Measurements from ENCODE around the gene CATSPERE.

The CATSPERE gene

DNA sequence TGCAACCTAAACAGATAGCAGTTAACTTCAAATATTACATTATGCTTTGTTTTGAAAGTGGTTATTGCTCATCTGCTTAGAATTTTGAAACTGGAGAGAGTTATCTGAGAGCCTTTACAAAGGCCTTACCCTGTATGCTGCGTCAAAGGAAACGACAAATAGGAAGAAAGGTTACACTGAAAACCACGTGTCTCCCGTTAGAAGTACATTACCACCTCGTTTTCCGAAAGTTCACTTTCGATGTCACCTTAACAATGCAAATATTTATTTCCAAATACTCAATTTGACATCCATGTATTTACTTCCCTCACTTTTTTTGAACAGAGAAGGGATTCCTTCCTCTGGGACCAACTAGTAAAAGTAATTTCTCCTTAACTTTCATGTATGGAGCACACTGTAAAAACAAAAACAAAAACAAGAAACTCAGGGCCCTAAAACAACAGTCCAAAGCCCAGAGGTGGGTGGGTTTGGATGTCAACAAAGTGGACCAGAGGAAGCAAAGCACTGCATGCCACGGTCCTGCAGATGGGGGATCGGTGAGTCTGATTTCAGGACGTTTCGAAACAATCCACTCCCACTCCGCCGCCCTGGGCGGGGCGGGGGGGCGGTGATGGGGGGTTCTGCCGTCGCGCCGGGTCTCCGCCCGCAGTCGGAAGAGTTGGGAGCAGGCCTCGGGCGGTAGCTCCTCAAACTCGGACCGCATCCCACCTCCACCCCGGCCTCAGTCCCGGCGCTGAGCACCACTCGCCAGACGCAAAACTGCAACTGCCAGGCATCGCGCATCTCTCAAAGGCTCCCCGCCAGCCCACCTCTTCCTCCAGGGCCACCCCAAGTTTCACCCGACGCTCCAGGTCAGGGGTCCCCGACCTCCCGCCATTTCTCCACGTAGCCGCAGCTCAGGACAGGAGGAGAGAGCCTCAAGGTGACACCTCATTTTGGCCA is 10.2 kb upstream of the CATSPERE start:
- DNase-seq: peak; percentile 60
- no peaks in the 10 kb centered on the region for H3K9me3 ChIP-seq
- H3K4me3 ChIP-seq (ENCODE audit: low read depth, low read length): peak overlapping the region; percentile 91
- no peaks in the 10 kb centered on the region for H3K27me3 ChIP-seq
- TF ChIP-seq, protein P1, sequence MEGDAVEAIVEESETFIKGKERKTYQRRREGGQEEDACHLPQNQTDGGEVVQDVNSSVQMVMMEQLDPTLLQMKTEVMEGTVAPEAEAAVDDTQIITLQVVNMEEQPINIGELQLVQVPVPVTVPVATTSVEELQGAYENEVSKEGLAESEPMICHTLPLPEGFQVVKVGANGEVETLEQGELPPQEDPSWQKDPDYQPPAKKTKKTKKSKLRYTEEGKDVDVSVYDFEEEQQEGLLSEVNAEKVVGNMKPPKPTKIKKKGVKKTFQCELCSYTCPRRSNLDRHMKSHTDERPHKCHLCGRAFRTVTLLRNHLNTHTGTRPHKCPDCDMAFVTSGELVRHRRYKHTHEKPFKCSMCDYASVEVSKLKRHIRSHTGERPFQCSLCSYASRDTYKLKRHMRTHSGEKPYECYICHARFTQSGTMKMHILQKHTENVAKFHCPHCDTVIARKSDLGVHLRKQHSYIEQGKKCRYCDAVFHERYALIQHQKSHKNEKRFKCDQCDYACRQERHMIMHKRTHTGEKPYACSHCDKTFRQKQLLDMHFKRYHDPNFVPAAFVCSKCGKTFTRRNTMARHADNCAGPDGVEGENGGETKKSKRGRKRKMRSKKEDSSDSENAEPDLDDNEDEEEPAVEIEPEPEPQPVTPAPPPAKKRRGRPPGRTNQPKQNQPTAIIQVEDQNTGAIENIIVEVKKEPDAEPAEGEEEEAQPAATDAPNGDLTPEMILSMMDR (IDR thresholded peaks at IDR 0.05; ENCODE audit: low read depth, low read length): no peak
- peaks cover 13% of the 10 kb centered on the region for H3K36me3 ChIP-seq
- H3K4me1 ChIP-seq: peaks cover 13% of the 10 kb centered on the region

DNA sequence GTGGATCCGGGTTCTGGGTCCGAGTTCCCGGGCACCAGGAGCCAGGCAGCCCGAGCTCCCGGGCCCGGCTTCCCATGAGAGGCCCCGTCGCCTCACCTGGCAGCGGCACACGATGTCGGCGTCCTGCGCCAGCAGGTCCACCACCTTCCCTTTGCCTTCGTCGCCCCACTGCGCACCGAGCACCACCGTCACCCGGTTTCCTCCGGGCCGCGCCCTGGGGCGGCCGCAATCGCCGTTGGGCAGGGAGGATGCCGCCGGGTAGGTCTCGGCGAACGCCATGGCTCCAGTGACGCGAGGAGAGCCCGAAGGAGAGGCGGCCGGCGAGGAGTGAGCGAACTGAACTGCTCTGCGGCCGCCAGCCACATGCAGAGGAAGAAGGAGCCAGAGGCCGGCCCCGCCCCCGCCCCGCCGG is 9.5 kb upstream of the CATSPERE start, which contains the start of gene ADSS2:
Gene ADSS2 (minus strand): TSS at position 371 of the 412 bp plus-strand sequence. CDS start 92 bp downstream, at position 279.
- DNase-seq: no peak
- TF ChIP-seq, protein P1 (IDR thresholded peaks at IDR 0.05; ENCODE audit: low read depth, low read length): no peak
- H3K4me1 ChIP-seq: peaks cover 14% of the 10 kb centered on the region

DNA sequence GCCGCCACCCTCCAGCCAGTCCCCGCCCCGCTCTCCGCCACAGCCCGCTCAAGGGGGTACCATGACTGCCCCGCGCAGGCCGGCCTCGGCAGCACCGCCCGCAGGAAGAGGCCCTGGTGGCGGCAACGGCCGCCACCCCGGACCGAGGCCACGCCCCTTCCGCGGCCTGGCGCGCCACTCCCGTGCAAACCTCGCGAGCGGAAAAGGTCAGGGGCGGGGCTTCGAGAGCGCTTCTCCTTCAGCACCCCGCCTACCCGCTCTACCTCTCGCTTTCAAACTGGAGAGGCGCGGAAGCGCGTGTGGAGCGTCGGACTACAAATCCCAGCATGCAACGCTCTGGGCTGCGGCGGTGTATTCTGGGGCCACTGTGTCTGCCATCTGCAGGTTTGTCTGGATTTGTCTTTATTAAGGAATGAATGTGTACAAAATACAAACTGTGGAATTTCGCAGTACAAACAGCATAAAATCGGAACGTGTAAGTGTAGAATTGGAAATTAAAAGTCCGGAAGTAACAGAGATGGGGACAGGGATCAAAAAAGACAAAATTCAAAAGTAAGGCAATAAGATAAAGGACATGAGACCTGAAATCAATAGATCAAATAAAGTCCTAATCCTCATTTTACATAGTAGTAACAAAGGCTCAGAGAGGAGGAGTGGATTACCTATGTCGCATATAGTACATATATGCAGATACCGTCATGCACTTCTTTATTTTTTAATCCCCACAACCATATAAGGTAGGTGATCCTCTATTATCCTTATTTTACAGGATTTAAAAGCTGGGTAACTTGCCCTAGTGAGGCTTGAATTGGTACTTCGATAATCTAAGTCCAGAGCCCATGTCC is 8.9 kb upstream of the CATSPERE start:
- TF ChIP-seq, protein P1 (IDR thresholded peaks at IDR 0.05; ENCODE audit: low read depth, low read length): peak; percentile 38
- Histone ChIP-seq H3K4me3 (ENCODE audit: low read depth, low read length) (peak overlapping the region; percentile 91), H3K4me1 (peaks cover 20% of the 10 kb centered on the region), H3K9me3 (no peaks in the 10 kb centered on the region), H3K27me3 (no peaks in the 10 kb centered on the region), H3K36me3 (peaks cover 13% of the 10 kb centered on the region)
- peak; percentile 100 for DNase-seq

More for the DNA sequence above, 9.5 kb upstream of the CATSPERE start, which contains the start of gene ADSS2:
- peak within 1 kb of the TSS; percentile 91 for H3K4me3 ChIP-seq (ENCODE audit: low read depth, low read length)
- no peaks in the 10 kb centered on the region for H3K9me3 ChIP-seq
- no peaks in the 10 kb centered on the region for H3K27me3 ChIP-seq
- H3K36me3 ChIP-seq: peaks cover 13% of the 10 kb centered on the region

DNA sequence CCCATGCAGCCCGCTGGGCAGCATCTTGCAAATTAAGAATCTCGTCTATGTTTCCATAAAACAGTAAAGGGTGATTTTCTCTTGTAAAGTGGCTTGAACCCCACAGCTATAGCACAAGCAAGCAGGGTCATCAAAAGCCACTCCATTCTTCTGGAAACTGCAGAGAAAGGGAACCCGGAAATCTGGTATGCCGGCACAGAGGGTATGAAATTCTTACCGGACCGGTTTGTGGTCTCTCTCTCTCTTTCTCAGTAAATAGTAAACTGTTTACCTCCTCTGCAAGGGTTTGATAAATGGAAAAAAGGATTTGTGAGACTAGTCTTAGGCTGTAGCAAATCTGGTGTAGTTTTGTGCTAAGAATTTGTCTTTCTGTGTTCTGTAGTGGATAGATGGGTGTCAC is 6.7 kb upstream of the CATSPERE start:
- H3K9me3 ChIP-seq: no peaks in the 10 kb centered on the region
- no peak for DNase-seq
- no peaks in the 10 kb centered on the region for H3K27me3 ChIP-seq
- H3K4me1 ChIP-seq: peaks cover 20% of the 10 kb centered on the region
- no peak overlapping the region for H3K4me3 ChIP-seq (ENCODE audit: low read depth, low read length)
- TF ChIP-seq, protein P1 (IDR thresholded peaks at IDR 0.05; ENCODE audit: low read depth, low read length): no peak
- H3K36me3 ChIP-seq: peaks cover 8% of the 10 kb centered on the region

DNA sequence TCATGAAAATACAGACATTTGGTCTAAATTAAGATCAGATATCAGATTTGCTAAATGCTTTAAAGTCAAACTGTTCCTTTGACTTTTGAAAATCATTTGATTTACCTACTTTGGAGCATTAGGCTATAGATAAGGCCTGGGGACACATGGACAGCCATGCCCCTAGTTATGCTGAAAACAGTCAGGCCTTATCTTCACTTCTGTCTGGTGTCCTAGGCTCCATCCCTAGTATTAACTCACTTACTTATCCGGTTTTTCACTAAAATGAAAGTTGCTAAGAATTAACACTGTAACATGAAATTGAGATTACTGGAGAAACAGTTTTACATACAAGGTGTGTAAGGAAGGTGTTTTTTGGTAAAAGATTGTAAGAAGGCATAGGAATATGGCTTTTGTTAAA is 4.5 kb upstream of the CATSPERE start:
- DNase-seq: peak; percentile 22
- H3K27me3 ChIP-seq: no peaks in the 10 kb centered on the region
- no peaks in the 10 kb centered on the region for H3K36me3 ChIP-seq
- TF ChIP-seq, protein P1 (IDR thresholded peaks at IDR 0.05; ENCODE audit: low read depth, low read length): no peak
- no peaks in the 10 kb centered on the region for H3K9me3 ChIP-seq
- no peak overlapping the region for H3K4me3 ChIP-seq (ENCODE audit: low read depth, low read length)
- H3K4me1 ChIP-seq: peaks cover 24% of the 10 kb centered on the region
